Naive thymus-derived CD8-positive, alpha-beta T cell (primary cell): ENCODE measurements around the gene MRPL2. TPM values are rescaled to one million over a fixed set of nuclear protein-coding genes. Genes with fewer than 3 reads are reported as not detected.
A peak's percentile ranks its signal among the peaks of the same experiment; 100 is the strongest.

Experiments
- ATAC-seq, 2 donors: fragments of 150-1000 bp; cut with Tn5 transposase in 1 of 2; sonication (Bioruptor Pico), chemical (Tn5 transposase) in 1 of 2; 1 replicate in 1 of 2; 2 replicates in 1 of 2; pipeline ENCODE4 v1.10.0; 2021; ENCODE audit warnings: mild to moderate bottlenecking in 2 of 2, moderate library complexity in 2 of 2
- POLR2A ChIA-PET: fragments of 350-600 bp; sonication (Branson Sonifier 250); formaldehyde crosslinking; loops from one replicate; lab custom pipeline; 2021; ENCODE audit warnings: antibody characterized with exemption; lab: Charles Lee
- DNase-seq, 10 donors: peaks; one replicate each; pipeline versions ENCODE4 v3.0.0 to v3.0.0-alpha.2; 2020 to 2022
- H3K27ac Mint-ChIP-seq, 10 donors: one replicate each; pipeline ENCODE4 v1.8.0; 2020 to 2022; ENCODE audit warnings: mild to moderate bottlenecking in 10 of 10, mixed read lengths in 10 of 10, moderate library complexity in 4 of 10, inconsistent platforms in 1 of 10
- H3K27me3 Mint-ChIP-seq, 5 donors: one replicate each; pipeline ENCODE4 v1.8.0; 2021 to 2022; ENCODE audit warnings: mixed read lengths in 5 of 5
- H3K36me3 Mint-ChIP-seq, 3 donors: one replicate each; pipeline ENCODE4 v1.8.0; 2020 to 2022; ENCODE audit warnings: mixed read lengths in 3 of 3, mild to moderate bottlenecking in 2 of 3, inconsistent platforms in 1 of 3
- H3K4me1 Mint-ChIP-seq, 4 donors: one replicate each; pipeline ENCODE4 v1.8.0; 2021 to 2022; ENCODE audit warnings: mixed read lengths in 4 of 4
- H3K4me3 Mint-ChIP-seq, 10 donors: one replicate each; pipeline ENCODE4 v1.8.0; 2020 to 2022; ENCODE audit warnings: mild to moderate bottlenecking in 10 of 10, mixed read lengths in 10 of 10, moderate library complexity in 6 of 10, inconsistent platforms in 1 of 10
- H3K9me3 Mint-ChIP-seq, 9 donors: one replicate each; pipeline ENCODE4 v1.8.0; 2020 to 2022; ENCODE audit warnings: mixed read lengths in 9 of 9, mild to moderate bottlenecking in 3 of 9, inconsistent platforms in 1 of 9, moderate library complexity in 1 of 9
- polyA plus RNA-seq, 3 donors: library from polyadenylated mRNA; unstranded; fragments of 300-500 nt; fragmentation: Illumina TruSeq; gene quantifications; one replicate each; pipeline ENCODE4 v1.2.3, GENCODE V29; 2021
- total RNA-seq, 8 experiments: library from RNA in 2 of 8; stranded (reverse) in 2 of 8; gene quantifications; one replicate each; pipeline ENCODE4 v1.2.3 and lab custom pipeline; 2021 to 2026

The MRPL2 gene
- total RNA-seq (10 to 100 TPM; 58.1 to 59.3 TPM), polyA plus RNA-seq (10 to 100 TPM; 40.7 to 69.9 (median 59.5) TPM), total RNA-seq (lab: John Stamatoyannopoulos, UW) (2.3 to 4.1 (median 3.2) reads per million in 6 experiments)

GRCh38 chr6:43059168-43060033 lies at the start of gene MRPL2, which contains the start of gene KLC4:
MRPL2 (minus strand) TSS chr6:43059434; CDS start chr6:43059381, 53 bp downstream.
KLC4 (plus strand) TSS chr6:43059631; CDS start chr6:43061336, 1,705 bp downstream.
- Mint-ChIP-seq H3K4me3 (peak within 1 kb of the TSS; percentile 93 to 99 (median 95)), H3K27ac (peak within 1 kb of the TSS; percentile 96 to 100 (median 99)), H3K36me3 (peaks cover 0 to 45% (median 13%) of the 10 kb centered on the region in 3 donors), H3K9me3 (no peaks in the 10 kb centered on the region), H3K4me1 (peaks cover 17 to 49% (median 40%) of the 10 kb centered on the region in 4 donors), H3K27me3 (no peaks in the 10 kb centered on the region)
- DNase-seq (peak; percentile 91 to 98 (median 96)), ATAC-seq (peak; percentile 94 to 98)
- POLR2A ChIA-PET, result interaction anchor here (0.9 to 3.3 kb wide), 16 partner anchors 10 to 495 kb away, joined by 3 to 41 read pairs (median 5); partner anchors contain the start of genes CNPY3, DNPH1, KLHDC3 and MEA1

GRCh38 chr6:43107344-43108062 lies 48.3 kb upstream of the MRPL2 start:
- no peak for DNase-seq
- peaks cover 1 to 14% (median 6%) of the 10 kb centered on the region in 4 donors for H3K4me1 Mint-ChIP-seq
- no peaks in the 10 kb centered on the region for H3K9me3 Mint-ChIP-seq
- POLR2A ChIA-PET, result no interaction called here
- no peak for ATAC-seq
- no peak overlapping the region for H3K27ac Mint-ChIP-seq
- no peaks in the 10 kb centered on the region for H3K27me3 Mint-ChIP-seq
- H3K4me3 Mint-ChIP-seq, result no peak overlapping the region
- H3K36me3 Mint-ChIP-seq, result no peaks in the 10 kb centered on the region

- POLR2A ChIA-PET, result no interaction called here
- ATAC-seq, result peak in 1 of 2 donors; percentile 40
These were observed 46.4 kb upstream of the MRPL2 start for GRCh38 chr6:43105538-43106222.

GRCh38 chr6:43103253-43103876 lies 44.1 kb upstream of the MRPL2 start:
- no peaks in the 10 kb centered on the region for H3K27me3 Mint-ChIP-seq
- no peaks in the 10 kb centered on the region for H3K36me3 Mint-ChIP-seq
- H3K4me3 Mint-ChIP-seq, result no peak overlapping the region
- POLR2A ChIA-PET, result no interaction called here
- H3K27ac Mint-ChIP-seq, result peak overlapping the region in 1 of 10 donors; percentile 35
- no peak for ATAC-seq
- H3K4me1 Mint-ChIP-seq, result peaks cover 1 to 14% (median 6%) of the 10 kb centered on the region in 4 donors
- no peak for DNase-seq
- no peaks in the 10 kb centered on the region for H3K9me3 Mint-ChIP-seq

More at GRCh38 chr6:43105538-43106222, 46.4 kb upstream of the MRPL2 start:
- H3K36me3 Mint-ChIP-seq, result no peaks in the 10 kb centered on the region
- DNase-seq, result no peak
- no peaks in the 10 kb centered on the region for H3K27me3 Mint-ChIP-seq
- peak overlapping the region in 4 of 10 donors; percentile 9 to 80 (median 19) for H3K27ac Mint-ChIP-seq
- H3K4me3 Mint-ChIP-seq, result no peak overlapping the region
- no peaks in the 10 kb centered on the region for H3K9me3 Mint-ChIP-seq
- H3K4me1 Mint-ChIP-seq, result peaks cover 1 to 14% (median 6%) of the 10 kb centered on the region in 4 donors

GRCh38 chr6:43101497-43101896 lies 42.3 kb upstream of the MRPL2 start:
- DNase-seq, result no peak
- H3K4me3 Mint-ChIP-seq, result no peak overlapping the region
- no peaks in the 10 kb centered on the region for H3K36me3 Mint-ChIP-seq
- H3K9me3 Mint-ChIP-seq, result no peaks in the 10 kb centered on the region
- no peaks in the 10 kb centered on the region for H3K27me3 Mint-ChIP-seq
- no peak for ATAC-seq
- POLR2A ChIA-PET, result no interaction called here
- no peak overlapping the region for H3K27ac Mint-ChIP-seq
- H3K4me1 Mint-ChIP-seq, result peaks cover 1 to 14% (median 6%) of the 10 kb centered on the region in 4 donors

- ATAC-seq (no peak), DNase-seq (no peak)
- peaks cover 2 to 23% (median 15%) of the 10 kb centered on the region in 4 donors for H3K4me1 Mint-ChIP-seq
- peak overlapping the region in 1 of 10 donors; percentile 59 for H3K27ac Mint-ChIP-seq
- H3K4me3 Mint-ChIP-seq, result no peak overlapping the region
- no peaks in the 10 kb centered on the region for H3K27me3 Mint-ChIP-seq
- no peaks in the 10 kb centered on the region for H3K36me3 Mint-ChIP-seq
- H3K9me3 Mint-ChIP-seq, result no peaks in the 10 kb centered on the region
- POLR2A ChIA-PET, result interaction anchor here (0.7 kb wide), 1 partner anchor 18 kb away, joined by 3 read pairs; no protein-coding TSS in a partner anchor
These were observed 38.3 kb upstream of the MRPL2 start for GRCh38 chr6:43097502-43097901.

- DNase-seq (no peak), ATAC-seq (no peak)
- Mint-ChIP-seq H3K4me3 (no peak overlapping the region), H3K9me3 (no peaks in the 10 kb centered on the region), H3K27ac (peak overlapping the region in 1 of 10 donors; percentile 56), H3K4me1 (peaks cover 2 to 23% (median 15%) of the 10 kb centered on the region in 4 donors), H3K36me3 (no peaks in the 10 kb centered on the region), H3K27me3 (no peaks in the 10 kb centered on the region)
- POLR2A ChIA-PET, result no interaction called here
These were observed 37.9 kb upstream of the MRPL2 start for GRCh38 chr6:43097098-43097489.

GRCh38 chr6:43096451-43097097 lies 37.3 kb upstream of the MRPL2 start:
- no peak for DNase-seq
- Mint-ChIP-seq H3K4me1 (peaks cover 2 to 23% (median 15%) of the 10 kb centered on the region in 4 donors), H3K4me3 (no peak overlapping the region), H3K36me3 (no peaks in the 10 kb centered on the region), H3K9me3 (no peaks in the 10 kb centered on the region), H3K27me3 (no peaks in the 10 kb centered on the region), H3K27ac (peak overlapping the region in 2 of 10 donors; percentile 62 to 71)
- POLR2A ChIA-PET, result interaction anchor here (0.6 kb wide), 1 partner anchor 1720 kb away, joined by 11 read pairs; no protein-coding TSS in a partner anchor
- ATAC-seq, result no peak

- POLR2A ChIA-PET, result interaction anchor here (0.6 kb wide), 1 partner anchor 1720 kb away, joined by 11 read pairs; no protein-coding TSS in a partner anchor
- DNase-seq, result no peak
These were observed 36.7 kb upstream of the MRPL2 start for GRCh38 chr6:43095939-43096338.

GRCh38 chr6:43093436-43094289 lies 34.4 kb upstream of the MRPL2 start:
- Mint-ChIP-seq H3K27me3 (no peaks in the 10 kb centered on the region), H3K36me3 (no peaks in the 10 kb centered on the region), H3K9me3 (no peaks in the 10 kb centered on the region), H3K4me3 (peak overlapping the region in 8 of 10 donors; percentile 11 to 50 (median 26)), H3K27ac (peak overlapping the region in 4 of 10 donors; percentile 35 to 50 (median 40)), H3K4me1 (peaks cover 2 to 23% (median 15%) of the 10 kb centered on the region in 4 donors)
- ATAC-seq (peak in 1 of 2 donors; percentile 35), DNase-seq (no peak)
- POLR2A ChIA-PET, result interaction anchor here (0.7 kb wide), 3 partner anchors 54 to 312 kb away, joined by 3 to 5 read pairs (median 3); no protein-coding TSS in a partner anchor

More at GRCh38 chr6:43095939-43096338, 36.7 kb upstream of the MRPL2 start:
- Mint-ChIP-seq H3K27me3 (no peaks in the 10 kb centered on the region), H3K36me3 (no peaks in the 10 kb centered on the region), H3K9me3 (no peaks in the 10 kb centered on the region), H3K4me1 (peaks cover 2 to 23% (median 15%) of the 10 kb centered on the region in 4 donors), H3K4me3 (no peak overlapping the region), H3K27ac (no peak overlapping the region)
- no peak for ATAC-seq
